Osteoblast (primary cell): Measurements from ENCODE around the gene CIC. TPM values are rescaled to one million over a fixed set of nuclear protein-coding genes. Genes with fewer than 3 reads are reported as not detected.

Experiments
- DNase-seq: peaks from one replicate; pipeline ENCODE4 v3.0.0; 2011; ENCODE audit warnings: low spot score, mixed read lengths; ENCODE audit not compliant: insufficient read length; ENCODE audit errors: missing footprints
- H2AFZ ChIP-seq: 2 replicates; pipeline ENCODE4 v1.6.0; 2011; ENCODE audit warnings: mild to moderate bottlenecking, low read length
- H3K27ac ChIP-seq: 2 replicates; pipeline ENCODE4 v1.5.1; 2011; ENCODE audit warnings: mild to moderate bottlenecking, low read depth, low read length, moderate library complexity
- H3K27me3 ChIP-seq: 2 replicates; pipeline ENCODE4 v1.6.0; 2012; ENCODE audit warnings: mild to moderate bottlenecking, control low read depth, inconsistent platforms, low read length, moderate library complexity; ENCODE audit not compliant: insufficient read depth
- H3K36me3 ChIP-seq: 2 replicates; pipeline ENCODE4 v1.5.1; 2011; ENCODE audit warnings: mild to moderate bottlenecking, low read length, control low read depth, moderate library complexity; ENCODE audit not compliant: insufficient read depth
- H3K4me1 ChIP-seq: 2 replicates; pipeline ENCODE4 v1.5.1; 2011; ENCODE audit warnings: mild to moderate bottlenecking, low read length, control low read depth, moderate library complexity; ENCODE audit not compliant: insufficient read depth
- H3K4me2 ChIP-seq: 2 replicates; pipeline ENCODE4 v1.6.0; 2011; ENCODE audit warnings: mild to moderate bottlenecking, low read length; ENCODE audit not compliant: insufficient read depth
- H3K4me3 ChIP-seq: fragments of 200-600 bp; sonication (generic); 3 replicates; pipeline ENCODE4 v1.5.1; 2012; ENCODE audit warnings: mild to moderate bottlenecking, low read length, inconsistent platforms; ENCODE audit not compliant: insufficient read depth
- H3K79me2 ChIP-seq: 2 replicates; pipeline ENCODE4 v1.6.0; 2012; ENCODE audit warnings: mild to moderate bottlenecking, low read length, control low read depth, inconsistent platforms; ENCODE audit not compliant: insufficient read depth
- H3K9me3 ChIP-seq: 2 replicates; pipeline ENCODE4 v1.5.1; 2011; ENCODE audit warnings: low read depth, low read length, control low read depth
- H4K20me1 ChIP-seq: 2 replicates; pipeline ENCODE4 v1.6.0; 2012; ENCODE audit warnings: mild to moderate bottlenecking, low read length, control low read depth; ENCODE audit not compliant: insufficient read depth
- CTCF ChIP-seq: IDR thresholded peaks from 2 replicates; pipeline ENCODE4 v1.5.1; 2011; ENCODE audit warnings: mild to moderate bottlenecking, low read depth, low read length, moderate library complexity; ENCODE audit errors: extremely low read depth
- total RNA-seq: library from RNA; depleted of rRNA; stranded (reverse); fragments of >200 nt; gene quantifications from 2 replicates; pipeline ENCODE4 v1.2.3, GENCODE V29; 2012

Gene CIC
- total RNA-seq, 1 donor: 39.1 TPM

GRCh38 chr19:42229301-42229854 lies 39.7 kb upstream of the CIC start:
- no peak overlapping the region for H2AFZ ChIP-seq
- no peaks in the 10 kb centered on the region for H3K27me3 ChIP-seq
- H3K4me2 ChIP-seq: no peak overlapping the region
- no peak for TF ChIP-seq CTCF
- peak; percentile 57 for DNase-seq
- H3K4me1 ChIP-seq: peaks cover 4% of the 10 kb centered on the region
- H3K79me2 ChIP-seq: peaks cover 64% of the 10 kb centered on the region
- H3K4me3 ChIP-seq: no peak overlapping the region
- H3K36me3 ChIP-seq: peaks cover 83% of the 10 kb centered on the region
- H3K9me3 ChIP-seq: no peaks in the 10 kb centered on the region
- peak overlapping the region; percentile 28 for H3K27ac ChIP-seq
- peaks cover 48% of the 10 kb centered on the region for H4K20me1 ChIP-seq

- Histone ChIP-seq H2AFZ (no peak overlapping the region), H3K79me2 (peaks cover 62% of the 10 kb centered on the region), H3K4me3 (no peak overlapping the region), H3K4me2 (no peak overlapping the region), H3K27ac (peak overlapping the region; percentile 28), H3K36me3 (peaks cover 84% of the 10 kb centered on the region), H3K27me3 (no peaks in the 10 kb centered on the region), H3K4me1 (peaks cover 4% of the 10 kb centered on the region), H4K20me1 (peaks cover 49% of the 10 kb centered on the region), H3K9me3 (no peaks in the 10 kb centered on the region)
- TF ChIP-seq CTCF: no peak
- peak; percentile 92 for DNase-seq
Measured at GRCh38 chr19:42229855-42230351, 39.1 kb upstream of the CIC start.

- no peak overlapping the region for H3K4me2 ChIP-seq
- no peak overlapping the region for H3K27ac ChIP-seq
- H3K4me3 ChIP-seq: no peak overlapping the region
- H3K9me3 ChIP-seq: no peaks in the 10 kb centered on the region
- no peaks in the 10 kb centered on the region for H3K27me3 ChIP-seq
- peaks cover 4% of the 10 kb centered on the region for H3K4me1 ChIP-seq
- H2AFZ ChIP-seq: no peak overlapping the region
- peak; percentile 31 for DNase-seq
- peaks cover 62% of the 10 kb centered on the region for H3K79me2 ChIP-seq
- TF ChIP-seq CTCF: no peak
- H3K36me3 ChIP-seq: peaks cover 85% of the 10 kb centered on the region
- peaks cover 55% of the 10 kb centered on the region for H4K20me1 ChIP-seq
Measured at GRCh38 chr19:42230571-42230970, 38.5 kb upstream of the CIC start.

- Histone ChIP-seq H4K20me1 (peaks cover 49% of the 10 kb centered on the region), H3K36me3 (peaks cover 81% of the 10 kb centered on the region), H3K4me3 (no peak overlapping the region), H3K9me3 (no peaks in the 10 kb centered on the region), H3K27me3 (no peaks in the 10 kb centered on the region), H3K4me2 (no peak overlapping the region), H3K4me1 (no peaks in the 10 kb centered on the region), H3K27ac (no peak overlapping the region), H3K79me2 (peaks cover 59% of the 10 kb centered on the region), H2AFZ (no peak overlapping the region)
- peak; percentile 50 for DNase-seq
- no peak for TF ChIP-seq CTCF
Measured at GRCh38 chr19:42232435-42232834, 36.6 kb upstream of the CIC start.
